Activated B cell treated with CpG ODN at 0.5 μM for 24 hours (primary cell): ENCODE data around the gene PLAU. TPM values are rescaled to one million over a fixed set of nuclear protein-coding genes. Genes with fewer than 3 reads are reported as not detected.

Experiments used
- ATAC-seq: fragments of 200-7000 bp; cut with Tn5 transposase; one replicate; pipeline ENCODE4 v1.10.0; 2021; ENCODE audit warnings: low read depth, mild to moderate bottlenecking, moderate library complexity
- CTCF ChIA-PET: fragments of 350-600 bp; sonication (Branson Sonifier 250); formaldehyde crosslinking; loops from one replicate; lab custom pipeline; 2021; ENCODE audit warnings: antibody characterized with exemption; lab: Charles Lee
- POLR2A ChIA-PET: fragments of 350-600 bp; sonication (Branson Sonifier 250); formaldehyde crosslinking; loops from one replicate; lab custom pipeline; 2021; ENCODE audit warnings: antibody characterized with exemption; lab: Charles Lee
- DNase-seq: peaks from one replicate; pipeline ENCODE4 v3.0.0; 2022
- H3K27ac Mint-ChIP-seq: one replicate; pipeline ENCODE4 v1.8.0; 2020; ENCODE audit warnings: mixed read lengths
- H3K27me3 Mint-ChIP-seq: one replicate; pipeline ENCODE4 v1.8.0; 2021; ENCODE audit warnings: mixed read lengths
- H3K36me3 Mint-ChIP-seq: one replicate; pipeline ENCODE4 v1.8.0; 2021; ENCODE audit warnings: low read depth, mixed read lengths
- H3K4me1 Mint-ChIP-seq: one replicate; pipeline ENCODE4 v1.8.0; 2021; ENCODE audit warnings: mixed read lengths
- H3K4me3 Mint-ChIP-seq: one replicate; pipeline ENCODE4 v1.8.0; 2020; ENCODE audit warnings: mild to moderate bottlenecking, mixed read lengths
- H3K9me3 Mint-ChIP-seq: one replicate; pipeline ENCODE4 v1.8.0; 2020; ENCODE audit warnings: mixed read lengths
- intact Hi-C: fragments of 100-400 bp; cut with micrococcal nuclease; formaldehyde crosslinking; loops from one replicate; pipeline ENCODE4 v1.15.1; 2024
- total RNA-seq: library from RNA; stranded (reverse); gene quantifications from 2 replicates; pipeline ENCODE4 v1.2.3, GENCODE V29; 2022
- TF ChIP-seq, protein P1 (sequence below): fragments of 200-600 bp; IDR thresholded peaks from one replicate; pipeline ENCODE4 v1.8.0; 2022; ENCODE audit warnings: antibody characterized with exemption, mild to moderate bottlenecking

The PLAU gene
- total RNA-seq, 1 donor from 2014 or later = not detected

DNA sequence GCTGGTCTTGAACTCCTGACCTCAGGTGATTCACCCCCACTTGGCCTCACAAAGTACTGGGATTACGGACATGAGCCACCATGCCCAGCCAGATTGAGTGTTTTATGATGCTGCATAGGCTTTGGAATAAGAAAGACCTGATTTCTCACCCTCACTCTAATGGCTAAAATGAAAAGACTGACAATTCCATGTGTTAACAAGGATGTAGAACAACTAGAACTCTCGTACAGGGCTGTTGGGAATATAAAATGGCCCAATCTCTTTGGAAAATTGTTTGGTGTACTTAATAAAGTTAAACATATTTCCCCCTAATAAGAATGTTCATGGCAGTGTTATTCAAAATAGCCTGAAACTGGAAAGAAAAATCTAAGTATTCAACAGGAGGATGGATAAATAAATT lies 43.8 kb downstream of the PLAU start:
- H3K9me3 Mint-ChIP-seq = no peaks in the 10 kb centered on the region
- H3K4me3 Mint-ChIP-seq = no peak overlapping the region
- no peak for DNase-seq
- POLR2A ChIA-PET = interaction anchor here (0.6 kb wide), 1 partner anchor 198 kb away, joined by 3 read pairs; no protein-coding TSS in a partner anchor
- no peak overlapping the region for H3K27ac Mint-ChIP-seq
- peaks cover 41% of the 10 kb centered on the region for H3K4me1 Mint-ChIP-seq
- CTCF ChIA-PET = no interaction called here
- intact Hi-C loops = loop anchor here (5.0 kb wide), 1 partner anchor 143 kb away; no protein-coding TSS in a partner anchor
- H3K36me3 Mint-ChIP-seq = no peaks in the 10 kb centered on the region
- no peaks in the 10 kb centered on the region for H3K27me3 Mint-ChIP-seq
- TF ChIP-seq, protein P1, sequence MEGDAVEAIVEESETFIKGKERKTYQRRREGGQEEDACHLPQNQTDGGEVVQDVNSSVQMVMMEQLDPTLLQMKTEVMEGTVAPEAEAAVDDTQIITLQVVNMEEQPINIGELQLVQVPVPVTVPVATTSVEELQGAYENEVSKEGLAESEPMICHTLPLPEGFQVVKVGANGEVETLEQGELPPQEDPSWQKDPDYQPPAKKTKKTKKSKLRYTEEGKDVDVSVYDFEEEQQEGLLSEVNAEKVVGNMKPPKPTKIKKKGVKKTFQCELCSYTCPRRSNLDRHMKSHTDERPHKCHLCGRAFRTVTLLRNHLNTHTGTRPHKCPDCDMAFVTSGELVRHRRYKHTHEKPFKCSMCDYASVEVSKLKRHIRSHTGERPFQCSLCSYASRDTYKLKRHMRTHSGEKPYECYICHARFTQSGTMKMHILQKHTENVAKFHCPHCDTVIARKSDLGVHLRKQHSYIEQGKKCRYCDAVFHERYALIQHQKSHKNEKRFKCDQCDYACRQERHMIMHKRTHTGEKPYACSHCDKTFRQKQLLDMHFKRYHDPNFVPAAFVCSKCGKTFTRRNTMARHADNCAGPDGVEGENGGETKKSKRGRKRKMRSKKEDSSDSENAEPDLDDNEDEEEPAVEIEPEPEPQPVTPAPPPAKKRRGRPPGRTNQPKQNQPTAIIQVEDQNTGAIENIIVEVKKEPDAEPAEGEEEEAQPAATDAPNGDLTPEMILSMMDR = no peak
- ATAC-seq = no peak

DNA sequence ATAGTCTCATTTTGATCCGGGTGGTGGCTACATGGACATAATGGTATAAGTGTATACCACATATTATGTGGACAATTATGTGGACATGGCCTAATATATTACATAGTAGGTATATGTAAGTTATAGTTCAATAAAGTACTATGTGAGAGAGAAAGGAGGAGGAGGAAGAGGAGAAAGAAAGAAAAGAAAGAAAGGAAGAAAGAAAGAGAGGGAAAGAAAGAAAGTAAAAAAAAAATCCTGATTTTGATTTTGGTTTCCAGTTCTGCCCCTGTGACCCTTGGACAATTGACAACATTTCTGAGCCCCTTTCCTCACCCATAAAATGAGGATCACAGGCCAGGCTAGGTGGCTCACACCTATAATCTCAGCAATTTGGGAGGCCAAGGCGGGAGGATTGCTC lies 44.8 kb downstream of the PLAU start:
- Mint-ChIP-seq H3K4me1 (peaks cover 50% of the 10 kb centered on the region), H3K36me3 (no peaks in the 10 kb centered on the region), H3K27ac (peak overlapping the region; percentile 59), H3K4me3 (no peak overlapping the region), H3K27me3 (no peaks in the 10 kb centered on the region), H3K9me3 (no peaks in the 10 kb centered on the region)
- no peak for DNase-seq
- CTCF ChIA-PET = interaction anchor here (1.4 to 5.0 kb wide), 5 partner anchors 15 to 127 kb away, joined by 3 to 29 read pairs (median 9); no protein-coding TSS in a partner anchor
- ATAC-seq = no peak
- TF ChIP-seq, protein P1 = no peak
- POLR2A ChIA-PET = interaction anchor here (0.6 kb wide), 1 partner anchor 22 kb away, joined by 13 read pairs; no protein-coding TSS in a partner anchor
- intact Hi-C loops = loop anchor here (2.0 to 5.0 kb wide), 2 partner anchors 125 to 142 kb away; no protein-coding TSS in a partner anchor

DNA sequence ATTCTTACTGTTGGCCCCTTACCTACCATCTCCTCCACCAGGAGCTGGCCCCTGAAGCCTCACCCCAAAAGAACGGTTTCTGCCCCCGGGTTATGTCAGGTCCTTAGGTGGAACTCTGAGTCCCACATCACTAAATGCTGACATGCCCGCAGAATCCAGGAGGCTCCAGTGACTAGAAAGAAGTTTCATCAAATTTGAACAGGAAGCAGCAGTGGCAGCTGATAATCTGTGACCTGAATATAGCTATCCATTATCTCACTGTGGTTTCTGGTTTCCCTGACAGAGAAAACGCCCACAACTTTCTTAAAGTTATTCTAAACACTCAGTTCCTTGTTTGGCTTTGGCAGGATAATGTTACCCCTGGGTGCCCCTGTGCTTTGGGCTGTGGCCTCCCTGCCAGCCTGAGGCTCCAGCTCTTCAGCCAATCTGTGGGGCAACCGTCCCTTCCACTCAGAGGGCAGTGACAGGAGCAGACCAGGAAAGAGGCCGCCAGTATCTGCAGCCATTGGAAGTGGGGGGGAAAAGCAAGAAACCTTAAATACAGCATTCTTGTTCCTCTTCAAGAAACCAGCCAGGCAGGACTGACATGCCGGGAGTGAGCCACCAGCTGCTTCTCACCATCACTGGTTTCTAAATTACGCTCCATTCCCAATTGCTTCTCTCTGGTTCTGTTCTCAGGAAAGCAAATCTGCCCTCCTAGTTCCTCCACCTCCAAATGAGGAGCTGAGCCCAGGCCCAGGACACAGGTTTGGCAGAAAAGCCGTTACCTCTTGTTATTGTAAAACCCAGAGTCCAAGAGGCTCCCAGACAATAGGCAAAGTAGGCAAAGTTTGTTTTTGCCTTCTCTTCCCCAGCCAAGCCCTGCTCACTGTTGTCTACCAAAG lies 45.8 kb downstream of the PLAU start:
- ATAC-seq (peak; percentile 58), DNase-seq (peak; percentile 36)
- ChIA-PET POLR2A (interaction anchor here (0.5 to 1.8 kb wide), 10 partner anchors 10 to 220 kb away, joined by 3 to 9 read pairs (median 4); partner anchors contain the start of gene VCL), CTCF (interaction anchor here (0.7 to 5.0 kb wide), 16 partner anchors 9 to 126 kb away, joined by 3 to 29 read pairs (median 4); partner anchors contain the start of gene VCL)
- Mint-ChIP-seq H3K27me3 (no peaks in the 10 kb centered on the region), H3K9me3 (no peaks in the 10 kb centered on the region), H3K27ac (peak overlapping the region; percentile 95), H3K4me1 (peaks cover 55% of the 10 kb centered on the region), H3K4me3 (peak overlapping the region; percentile 67), H3K36me3 (no peaks in the 10 kb centered on the region)
- TF ChIP-seq, protein P1 = no peak
- intact Hi-C loops = loop anchor here (1.0 to 5.0 kb wide), 7 partner anchors 36 to 141 kb away; partner anchors contain the start of gene VCL

DNA sequence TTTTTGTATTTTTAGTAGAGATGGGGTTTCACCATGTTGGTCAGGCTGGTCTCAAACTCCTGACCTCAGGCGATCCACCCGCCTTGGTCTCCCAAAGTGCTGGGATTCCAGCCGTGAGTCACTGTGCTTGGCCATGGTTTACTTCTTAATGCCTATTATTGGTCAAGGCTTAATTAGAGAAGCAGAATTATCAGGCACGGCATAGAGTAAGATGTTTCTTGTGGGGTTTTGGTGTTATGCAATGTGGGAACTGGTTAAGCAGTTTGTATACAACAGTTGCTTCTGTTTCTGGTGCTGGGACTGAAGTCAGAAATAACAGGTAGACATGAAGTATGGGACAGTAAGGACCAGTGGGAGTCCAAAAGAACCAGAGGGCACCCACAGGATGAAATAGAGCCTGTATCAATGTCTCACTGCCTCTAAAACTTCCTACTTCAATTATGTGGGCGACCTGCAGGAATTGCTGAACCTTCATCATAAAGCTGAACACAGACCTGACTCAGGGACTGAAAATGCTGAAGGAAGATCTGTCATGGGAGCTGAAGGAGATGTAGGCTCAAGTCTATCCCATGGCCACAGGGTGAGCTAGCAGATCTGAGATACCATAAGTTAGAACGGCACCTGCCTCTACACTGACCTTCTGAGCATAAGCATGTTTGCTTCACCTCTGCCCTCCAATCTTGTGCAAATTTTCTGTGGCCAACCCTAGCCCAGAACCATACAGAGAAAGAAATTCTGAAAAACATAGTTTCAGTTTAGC lies 48.7 kb downstream of the PLAU start:
- peak overlapping the region; percentile 5 for H3K4me3 Mint-ChIP-seq
- CTCF ChIA-PET = interaction anchor here (0.9 to 5.0 kb wide), 6 partner anchors 8 to 144 kb away, joined by 3 to 29 read pairs (median 6); no protein-coding TSS in a partner anchor
- POLR2A ChIA-PET = interaction anchor here (0.6 kb wide), 1 partner anchor 334 kb away, joined by 5 read pairs; no protein-coding TSS in a partner anchor
- peaks cover 52% of the 10 kb centered on the region for H3K4me1 Mint-ChIP-seq
- peak overlapping the region; percentile 95 for H3K27ac Mint-ChIP-seq
- TF ChIP-seq, protein P1 = no peak
- H3K9me3 Mint-ChIP-seq = no peaks in the 10 kb centered on the region
- ATAC-seq (no peak), DNase-seq (no peak)
- intact Hi-C loops = loop anchor here (5.0 kb wide), 1 partner anchor 138 kb away; no protein-coding TSS in a partner anchor
- H3K27me3 Mint-ChIP-seq = no peaks in the 10 kb centered on the region
- H3K36me3 Mint-ChIP-seq = no peaks in the 10 kb centered on the region
